ENCODE results near the gene INIP. TPM values are rescaled to one million over a fixed set of nuclear protein-coding genes. Genes with fewer than 3 reads are reported as not detected.

The INIP gene
- total and polyA plus RNA-seq, 2 donors (not counting 1 experiment from before 2014, with no cell fraction given), result 5.0 to 22.9 TPM

DNA sequence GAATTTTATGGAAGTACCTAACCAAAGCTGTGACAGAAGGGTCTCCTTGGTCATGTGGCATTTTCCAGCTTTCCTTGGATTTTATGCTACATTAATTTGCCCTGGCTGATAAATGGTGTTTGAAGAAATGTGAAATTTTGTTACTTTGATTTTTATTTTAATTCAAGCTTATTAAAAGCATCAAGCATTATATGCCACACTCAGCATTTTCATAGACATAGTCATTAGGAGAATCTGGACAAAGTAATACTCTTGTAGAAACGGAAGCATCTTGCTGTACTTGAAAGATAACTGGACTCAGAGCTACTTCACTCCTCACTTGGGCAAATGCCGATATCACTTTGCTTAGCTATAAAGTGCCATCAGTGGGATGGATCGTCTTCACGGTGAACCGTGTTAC, 54.2 kb downstream of the INIP start:
- no peaks in the 10 kb centered on the region for H3K4me1 ChIP-seq (ENCODE audit: control insufficient read depth in 2 of 2, insufficient read depth in 2 of 2, low read length in 2 of 2)
- Mint-ChIP-seq H3K4me3 (no peak overlapping the region), H3K27ac (no peak overlapping the region), H3K9me3 (ENCODE audit: insufficient read depth) (no peaks in the 10 kb centered on the region), H3K4me1 (no peaks in the 10 kb centered on the region), H3K27me3 (no peaks in the 10 kb centered on the region)
- H3K4me3 ChIP-seq (ENCODE audit: control extremely low read depth in 1 of 5, extremely low read depth in 1 of 5, insufficient read depth in 1 of 5, low read depth in 2 of 5, low read length in 4 of 5), result no peak overlapping the region
- H3K79me2 ChIP-seq (ENCODE audit: control insufficient read depth, insufficient read depth, low read length), result no peaks in the 10 kb centered on the region
- TF ChIP-seq, protein P1, sequence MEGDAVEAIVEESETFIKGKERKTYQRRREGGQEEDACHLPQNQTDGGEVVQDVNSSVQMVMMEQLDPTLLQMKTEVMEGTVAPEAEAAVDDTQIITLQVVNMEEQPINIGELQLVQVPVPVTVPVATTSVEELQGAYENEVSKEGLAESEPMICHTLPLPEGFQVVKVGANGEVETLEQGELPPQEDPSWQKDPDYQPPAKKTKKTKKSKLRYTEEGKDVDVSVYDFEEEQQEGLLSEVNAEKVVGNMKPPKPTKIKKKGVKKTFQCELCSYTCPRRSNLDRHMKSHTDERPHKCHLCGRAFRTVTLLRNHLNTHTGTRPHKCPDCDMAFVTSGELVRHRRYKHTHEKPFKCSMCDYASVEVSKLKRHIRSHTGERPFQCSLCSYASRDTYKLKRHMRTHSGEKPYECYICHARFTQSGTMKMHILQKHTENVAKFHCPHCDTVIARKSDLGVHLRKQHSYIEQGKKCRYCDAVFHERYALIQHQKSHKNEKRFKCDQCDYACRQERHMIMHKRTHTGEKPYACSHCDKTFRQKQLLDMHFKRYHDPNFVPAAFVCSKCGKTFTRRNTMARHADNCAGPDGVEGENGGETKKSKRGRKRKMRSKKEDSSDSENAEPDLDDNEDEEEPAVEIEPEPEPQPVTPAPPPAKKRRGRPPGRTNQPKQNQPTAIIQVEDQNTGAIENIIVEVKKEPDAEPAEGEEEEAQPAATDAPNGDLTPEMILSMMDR (IDR thresholded peaks at IDR 0.05), result no peak
- TF ChIP-seq EZH2 (IDR thresholded peaks at IDR 0.05; ENCODE audit: borderline replicate concordance, insufficient read depth, low read depth, low read length, poor library complexity, severe bottlenecking), result no peak
- no peak overlapping the region for H3K9ac ChIP-seq (ENCODE audit: low read length)
- H4K20me1 ChIP-seq (ENCODE audit: control insufficient read depth, insufficient read depth, low read length, poor library complexity, severe bottlenecking), result no peaks in the 10 kb centered on the region
- H3K4me2 ChIP-seq (replicated peaks; ENCODE audit: low read depth, low read length, poor library complexity, severe bottlenecking), result no peak overlapping the region
- POLR2A ChIA-PET, result no interaction called here
- ATAC-seq (ENCODE audit: low read depth) (no peak), DNase-seq (no peak)
- CTCF ChIA-PET, result interaction anchor here (0.9 to 1.5 kb wide), 2 partner anchors 41 to 129 kb away, joined by 4 read pairs; no protein-coding TSS in a partner anchor
- no peaks in the 10 kb centered on the region for H3K27me3 ChIP-seq (replicated peaks in 1 of 4; ENCODE audit: control extremely low read depth in 1 of 4, control insufficient read depth in 3 of 4, insufficient read depth in 4 of 4, low read length in 3 of 4)
- H3K36me3 ChIP-seq (replicated peaks in 1 of 2; ENCODE audit: control extremely low read depth in 1 of 2, control insufficient read depth in 1 of 2, extremely low read depth in 1 of 2, insufficient read depth in 2 of 2, low read length in 1 of 2), result no peaks in the 10 kb centered on the region
- no peaks in the 10 kb centered on the region for H3K9me3 ChIP-seq (ENCODE audit: control extremely low read depth in 1 of 3, control insufficient read depth in 2 of 3, insufficient read depth in 1 of 3, low read length in 2 of 3)
- H3K27ac ChIP-seq (ENCODE audit: low read length in 2 of 2), result no peak overlapping the region
- WGBS (ENCODE audit: insufficient coverage), result 100% methylated on average over 1 of the region's 5 CpGs
- intact Hi-C loops (cut with micrococcal nuclease), result no loop called here
- H2AFZ ChIP-seq (ENCODE audit: insufficient read depth, low read depth, low read length, poor library complexity, severe bottlenecking), result no peak overlapping the region

DNA sequence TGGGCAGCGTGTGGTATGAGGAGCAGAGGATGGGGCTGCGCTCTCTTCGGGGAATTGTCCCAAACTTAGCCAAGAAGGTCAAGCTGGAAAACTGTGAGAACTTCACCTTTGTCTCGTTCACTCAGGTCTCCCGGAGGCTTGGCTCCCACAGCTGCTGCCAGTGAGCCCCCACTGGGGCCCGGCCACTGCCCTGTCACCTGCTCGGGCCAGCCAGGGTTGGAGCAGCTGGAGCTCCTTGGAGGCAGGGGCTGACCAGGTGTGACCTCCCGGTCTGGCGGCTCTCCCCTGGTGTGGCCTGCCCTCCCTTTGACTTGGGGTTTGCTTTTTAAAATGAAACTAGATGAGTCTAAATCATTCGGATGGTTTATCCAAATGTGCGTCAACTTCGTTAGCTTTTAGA, 58.0 kb downstream of the INIP start:
- no peaks in the 10 kb centered on the region for H3K9me3 ChIP-seq (ENCODE audit: control extremely low read depth in 1 of 3, control insufficient read depth in 2 of 3, insufficient read depth in 1 of 3, low read length in 2 of 3)
- no peaks in the 10 kb centered on the region for H3K27me3 Mint-ChIP-seq

More for the DNA sequence above, 58.0 kb downstream of the INIP start:
- ChIA-PET POLR2A (no interaction called here), CTCF (interaction anchor here (1.0 kb wide), 1 partner anchor 216 kb away, joined by 5 read pairs; no protein-coding TSS in a partner anchor)
- ATAC-seq (ENCODE audit: low read depth) (no peak), DNase-seq (no peak)
- Histone ChIP-seq H4K20me1 (ENCODE audit: control insufficient read depth, insufficient read depth, low read length, poor library complexity, severe bottlenecking) (no peaks in the 10 kb centered on the region), H3K27ac (ENCODE audit: low read length in 2 of 2) (no peak overlapping the region), H3K4me1 (ENCODE audit: control insufficient read depth in 2 of 2, insufficient read depth in 2 of 2, low read length in 2 of 2) (no peaks in the 10 kb centered on the region), H3K79me2 (ENCODE audit: control insufficient read depth, insufficient read depth, low read length) (no peaks in the 10 kb centered on the region), H3K9ac (ENCODE audit: low read length) (no peak overlapping the region), H3K4me3 (ENCODE audit: control extremely low read depth in 1 of 5, extremely low read depth in 1 of 5, insufficient read depth in 1 of 5, low read depth in 2 of 5, low read length in 4 of 5) (no peak overlapping the region), H3K27me3 (replicated peaks in 1 of 4; ENCODE audit: control extremely low read depth in 1 of 4, control insufficient read depth in 3 of 4, insufficient read depth in 4 of 4, low read length in 3 of 4) (no peaks in the 10 kb centered on the region), H2AFZ (ENCODE audit: insufficient read depth, low read depth, low read length, poor library complexity, severe bottlenecking) (no peak overlapping the region), H3K36me3 (replicated peaks in 1 of 2; ENCODE audit: control extremely low read depth in 1 of 2, control insufficient read depth in 1 of 2, extremely low read depth in 1 of 2, insufficient read depth in 2 of 2, low read length in 1 of 2) (no peaks in the 10 kb centered on the region), H3K4me2 (replicated peaks; ENCODE audit: low read depth, low read length, poor library complexity, severe bottlenecking) (no peak overlapping the region)
- no peak for TF ChIP-seq EZH2 (IDR thresholded peaks at IDR 0.05; ENCODE audit: borderline replicate concordance, insufficient read depth, low read depth, low read length, poor library complexity, severe bottlenecking)
- TF ChIP-seq, protein P1 (IDR thresholded peaks at IDR 0.05), result no peak
- H3K9me3 Mint-ChIP-seq (ENCODE audit: insufficient read depth), result no peaks in the 10 kb centered on the region
- no peaks in the 10 kb centered on the region for H3K4me1 Mint-ChIP-seq
- intact Hi-C loops (cut with micrococcal nuclease), result no loop called here
- H3K4me3 Mint-ChIP-seq, result no peak overlapping the region
- WGBS (ENCODE audit: insufficient coverage), result over 99% methylated on average over 7 of the region's 12 CpGs
- H3K27ac Mint-ChIP-seq, result no peak overlapping the region

Measured in B cell (primary cell).